DMS79 treated with DMSO at 0.1 percent for 48 hours (cell line): ENCODE results near the gene DOCK11.
A peak's percentile ranks its signal among the peaks of the same experiment; 100 is the strongest.
"Not testable (repeated sequence)": the region's sequence is repeated elsewhere in the genome, so short reads cannot be mapped to it uniquely, and the experiment has no call there.

ENCODE experiments used
- DNase-seq: peaks from one replicate; lab custom pipeline; 2025; lab: John Stamatoyannopoulos, UW

Gene DOCK11

GRCh38 chrX:118694638-118695037 is 199.0 kb downstream of the DOCK11 start:
- DNase-seq = no peak

GRCh38 chrX:118698516-118699170 is 203.0 kb downstream of the DOCK11 start:
- no peak for DNase-seq

- no peak for DNase-seq
Measured at GRCh38 chrX:118702741-118703140, 207.1 kb downstream of the DOCK11 start.

GRCh38 chrX:118706681-118707080 is 211.1 kb downstream of the DOCK11 start:
- DNase-seq = no peak

GRCh38 chrX:118714521-118714920 is 218.9 kb downstream of the DOCK11 start:
- no peak for DNase-seq

- not testable (repeated sequence) for DNase-seq
Measured at GRCh38 chrX:118715917-118716316, 220.3 kb downstream of the DOCK11 start.

GRCh38 chrX:118716833-118717232 is 221.2 kb downstream of the DOCK11 start:
- not testable (repeated sequence) for DNase-seq

- no peak for DNase-seq
Measured at GRCh38 chrX:118717678-118718391, 222.2 kb downstream of the DOCK11 start.

- no peak for DNase-seq
Measured at GRCh38 chrX:118718737-118719136, 223.1 kb downstream of the DOCK11 start.

GRCh38 chrX:118720058-118720707 is 224.6 kb downstream of the DOCK11 start:
- no peak for DNase-seq

- DNase-seq = no peak
Measured at GRCh38 chrX:118723376-118723775, 227.8 kb downstream of the DOCK11 start.

GRCh38 chrX:118724365-118724764 is 228.8 kb downstream of the DOCK11 start:
- no peak for DNase-seq

GRCh38 chrX:118724775-118725174 is 229.2 kb downstream of the DOCK11 start:
- DNase-seq = no peak

- DNase-seq = no peak
Measured at GRCh38 chrX:118726396-118726795, 230.8 kb downstream of the DOCK11 start.

- peak; percentile 54 for DNase-seq
Measured at GRCh38 chrX:118726887-118727685, 231.5 kb downstream of the DOCK11 start, which contains the start of gene IL13RA1. Gene IL13RA1, plus strand, starts transcription at chrX:118727606. Its CDS starts 33 bp downstream, at chrX:118727639.

GRCh38 chrX:118727686-118728339 is 232.2 kb downstream of the DOCK11 start:
- no peak for DNase-seq

- no peak for DNase-seq
Measured at GRCh38 chrX:118729042-118729652, 233.5 kb downstream of the DOCK11 start.

GRCh38 chrX:118730500-118731247 is 235.1 kb downstream of the DOCK11 start:
- no peak for DNase-seq

GRCh38 chrX:118732551-118732950 is 236.9 kb downstream of the DOCK11 start:
- DNase-seq = not testable (repeated sequence)

- no peak for DNase-seq
Measured at GRCh38 chrX:118734909-118735308, 239.3 kb downstream of the DOCK11 start.
